Lower leg skin (tissue), 4 donors: Measurements from ENCODE around the gene INHBE. TPM values are rescaled to one million over a fixed set of nuclear protein-coding genes. Genes with fewer than 3 reads are reported as not detected.

Experiments used
- DNase-seq, 2 donors: peaks; one replicate each; pipeline ENCODE4 v3.0.0-alpha.2; 2019; ENCODE audit warnings: low spot score in 2 of 2
- H3K4me3 ChIP-seq: fragments of 200-600 bp; sonication (generic); 2 replicates; pipeline ENCODE4 v1.5.1; 2017; ENCODE audit warnings: mild to moderate bottlenecking, low read depth; ENCODE audit not compliant: poor library complexity, severe bottlenecking
- POLR2A ChIP-seq, 2 donors: fragments of 450-650 bp; IDR thresholded peaks; one replicate each; pipeline ENCODE4 v1.6.1; 2016 to 2017; ENCODE audit warnings: antibody characterized with exemption in 2 of 2, mild to moderate bottlenecking in 1 of 2, moderate library complexity in 1 of 2
- WGBS, 2 donors: methylation state at CpG; one replicate each; pipeline ENCODE4 v1.1.5; 2018; 5-methylcytosine and 5-hydroxymethylcytosine counted together
- intact Hi-C: fragments of 100-400 bp; cut with DNase I; formaldehyde crosslinking; loops from one replicate; pipeline ENCODE4 v1.15.0; 2023; ENCODE audit warnings: low total_unique reads
- total RNA-seq, 4 donors: library from RNA; depleted of rRNA; stranded (reverse); fragments of >200 nt; gene quantifications; one replicate each; pipeline ENCODE4 v1.1.0, GENCODE V29; 2016
- TF ChIP-seq, protein P1 (sequence below), 3 donors: fragments of 450-650 bp; IDR thresholded peaks; one replicate each; pipeline ENCODE4 v1.5.1; 2016; ENCODE audit warnings: antibody characterized with exemption in 3 of 3, mild to moderate bottlenecking in 3 of 3, moderate library complexity in 2 of 3

The INHBE gene
- total RNA-seq, 4 donors from 2014 or later: not detected

DNA sequence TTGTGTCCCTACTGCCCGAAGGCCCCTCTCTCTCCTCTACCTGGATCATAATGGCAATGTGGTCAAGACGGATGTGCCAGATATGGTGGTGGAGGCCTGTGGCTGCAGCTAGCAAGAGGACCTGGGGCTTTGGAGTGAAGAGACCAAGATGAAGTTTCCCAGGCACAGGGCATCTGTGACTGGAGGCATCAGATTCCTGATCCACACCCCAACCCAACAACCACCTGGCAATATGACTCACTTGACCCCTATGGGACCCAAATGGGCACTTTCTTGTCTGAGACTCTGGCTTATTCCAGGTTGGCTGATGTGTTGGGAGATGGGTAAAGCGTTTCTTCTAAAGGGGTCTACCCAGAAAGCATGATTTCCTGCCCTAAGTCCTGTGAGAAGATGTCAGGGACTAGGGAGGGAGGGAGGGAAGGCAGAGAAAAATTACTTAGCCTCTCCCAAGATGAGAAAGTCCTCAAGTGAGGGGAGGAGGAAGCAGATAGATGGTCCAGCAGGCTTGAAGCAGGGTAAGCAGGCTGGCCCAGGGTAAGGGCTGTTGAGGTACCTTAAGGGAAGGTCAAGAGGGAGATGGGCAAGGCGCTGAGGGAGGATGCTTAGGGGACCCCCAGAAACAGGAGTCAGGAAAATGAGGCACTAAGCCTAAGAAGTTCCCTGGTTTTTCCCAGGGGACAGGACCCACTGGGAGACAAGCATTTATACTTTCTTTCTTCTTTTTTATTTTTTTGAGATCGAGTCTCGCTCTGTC lies 1.8 kb downstream of the INHBE start:
- TF ChIP-seq, protein P1, sequence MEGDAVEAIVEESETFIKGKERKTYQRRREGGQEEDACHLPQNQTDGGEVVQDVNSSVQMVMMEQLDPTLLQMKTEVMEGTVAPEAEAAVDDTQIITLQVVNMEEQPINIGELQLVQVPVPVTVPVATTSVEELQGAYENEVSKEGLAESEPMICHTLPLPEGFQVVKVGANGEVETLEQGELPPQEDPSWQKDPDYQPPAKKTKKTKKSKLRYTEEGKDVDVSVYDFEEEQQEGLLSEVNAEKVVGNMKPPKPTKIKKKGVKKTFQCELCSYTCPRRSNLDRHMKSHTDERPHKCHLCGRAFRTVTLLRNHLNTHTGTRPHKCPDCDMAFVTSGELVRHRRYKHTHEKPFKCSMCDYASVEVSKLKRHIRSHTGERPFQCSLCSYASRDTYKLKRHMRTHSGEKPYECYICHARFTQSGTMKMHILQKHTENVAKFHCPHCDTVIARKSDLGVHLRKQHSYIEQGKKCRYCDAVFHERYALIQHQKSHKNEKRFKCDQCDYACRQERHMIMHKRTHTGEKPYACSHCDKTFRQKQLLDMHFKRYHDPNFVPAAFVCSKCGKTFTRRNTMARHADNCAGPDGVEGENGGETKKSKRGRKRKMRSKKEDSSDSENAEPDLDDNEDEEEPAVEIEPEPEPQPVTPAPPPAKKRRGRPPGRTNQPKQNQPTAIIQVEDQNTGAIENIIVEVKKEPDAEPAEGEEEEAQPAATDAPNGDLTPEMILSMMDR (IDR thresholded peaks at IDR 0.05): no peak
- TF ChIP-seq POLR2A (IDR thresholded peaks at IDR 0.05): no peak
- WGBS, 2 donors: 87 to 89% methylated on average over 6 of the region's 6 CpGs
- H3K4me3 ChIP-seq: no peak overlapping the region
- intact Hi-C loops: no loop called here
- DNase-seq: no peak

DNA sequence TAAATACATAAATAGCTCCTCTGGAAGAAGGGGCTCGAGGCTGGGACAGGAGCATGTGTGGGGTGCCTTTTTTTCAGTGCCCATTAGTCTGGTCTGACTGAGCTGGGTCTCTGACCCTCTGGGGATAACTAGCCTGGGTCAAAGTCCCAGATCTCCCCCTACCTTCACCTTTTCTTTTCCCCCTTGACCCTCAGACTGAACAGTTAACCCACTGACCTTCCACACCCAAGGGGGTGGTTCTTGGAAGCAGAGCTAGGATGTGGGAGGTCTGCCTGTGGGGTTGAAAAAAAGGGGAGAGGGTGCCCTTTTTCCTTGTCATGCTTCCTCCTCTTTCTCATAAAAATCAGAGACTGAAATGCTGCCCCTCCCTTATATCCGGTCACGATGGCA lies 3.6 kb downstream of the INHBE start:
- H3K4me3 ChIP-seq: no peak overlapping the region
- no peak for DNase-seq
- intact Hi-C loops: no loop called here
- no peak for TF ChIP-seq POLR2A (IDR thresholded peaks at IDR 0.05)
- TF ChIP-seq, protein P1 (IDR thresholded peaks at IDR 0.05): no peak
- 26 to 28% methylated on average over 3 of the region's 3 CpGs for WGBS, 2 donors

DNA sequence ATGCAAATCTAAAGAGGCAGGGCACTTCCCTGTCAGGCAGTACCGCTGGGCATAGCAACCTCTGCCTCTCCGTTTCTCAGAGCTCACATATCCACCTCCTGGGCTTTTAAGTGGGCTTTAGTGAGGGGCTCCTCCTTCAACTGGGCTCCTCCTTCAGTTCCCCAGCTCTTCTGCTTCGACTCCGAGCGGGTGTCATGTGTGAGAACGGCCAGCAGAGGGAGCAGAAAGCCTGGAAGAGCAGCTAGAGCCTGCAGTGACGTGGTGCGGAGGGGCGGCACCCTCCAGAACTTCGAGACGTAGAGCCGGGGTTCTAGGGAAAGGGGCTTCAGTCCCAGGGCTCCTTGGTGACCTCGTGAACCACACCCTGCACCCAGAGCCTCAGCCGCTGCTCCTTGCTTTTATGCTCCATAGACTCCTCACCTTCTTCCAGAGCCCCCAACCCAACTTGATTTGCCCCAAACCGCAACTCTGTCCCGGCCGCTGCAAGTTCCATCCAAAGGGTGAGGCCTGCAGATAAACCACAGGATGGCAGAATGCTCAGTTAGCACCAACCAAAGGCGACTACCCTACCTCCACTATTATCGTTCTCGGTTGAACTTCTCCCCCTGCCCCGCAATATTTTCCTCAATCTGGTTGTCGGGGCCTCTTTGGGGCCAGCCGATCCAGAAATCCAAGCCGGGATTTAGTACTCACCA lies 4.1 kb downstream of the INHBE start:
- peak; percentile 92 to 98 for DNase-seq
- TF ChIP-seq POLR2A (IDR thresholded peaks at IDR 0.05): no peak
- TF ChIP-seq, protein P1 (IDR thresholded peaks at IDR 0.05): peak in 1 of 3 donors; percentile 98
- H3K4me3 ChIP-seq: peak overlapping the region; percentile 38
- 0 to 1% methylated on average over 24 of the region's 24 CpGs for WGBS, 2 donors
- intact Hi-C loops: no loop called here

DNA sequence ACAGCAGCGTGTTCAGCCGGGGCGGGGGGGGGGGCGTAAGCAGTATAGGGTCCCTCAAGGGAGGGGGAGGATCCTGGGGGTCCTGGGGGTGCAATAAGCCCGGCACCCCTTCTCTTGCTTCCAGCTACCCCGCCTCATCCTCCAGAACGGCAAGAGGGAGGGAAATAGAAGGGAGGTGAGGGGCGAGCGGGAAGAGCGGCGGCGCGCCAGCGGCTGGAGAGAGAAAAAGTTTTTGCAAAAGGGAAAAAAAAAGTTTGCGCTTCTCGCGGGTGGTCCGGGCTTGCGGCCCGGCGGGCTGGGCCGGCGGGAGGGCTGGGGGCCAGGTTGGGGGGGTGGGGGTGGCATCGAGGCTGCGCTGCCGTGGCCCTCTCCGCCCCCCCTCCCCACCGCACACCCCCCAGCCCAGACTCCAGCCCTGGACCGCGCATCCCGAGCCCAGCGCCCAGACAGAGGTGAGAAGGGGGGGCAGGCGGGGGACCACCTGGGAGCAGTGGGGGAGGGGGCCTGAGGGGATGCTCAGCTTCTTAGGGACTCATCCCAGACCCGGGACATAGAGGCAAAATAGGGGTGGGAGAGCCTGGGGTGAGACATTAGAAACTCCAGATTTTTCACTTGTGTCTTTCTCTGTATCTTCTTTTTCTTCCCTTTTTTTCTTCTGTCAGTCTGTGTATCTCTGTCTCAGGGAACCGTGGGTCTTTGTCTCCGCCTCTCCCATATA lies 4.8 kb downstream of the INHBE start, which contains the start of gene GLI1:
GLI1 (plus strand) TSS at position 36 of the 718 bp plus-strand sequence. CDS start 3,907 bp downstream, outside the sequence.
- 0 to 1% methylated on average over 20 to 33 of the region's 36 CpGs for WGBS, 2 donors
- intact Hi-C loops: loop anchor here (10.0 kb wide), 1 partner anchor 165 kb away; no protein-coding TSS in a partner anchor
- no peak for DNase-seq
- no peak for TF ChIP-seq POLR2A (IDR thresholded peaks at IDR 0.05)
- TF ChIP-seq, protein P1 (IDR thresholded peaks at IDR 0.05): no peak
- H3K4me3 ChIP-seq: peak within 1 kb of the TSS; percentile 38

DNA sequence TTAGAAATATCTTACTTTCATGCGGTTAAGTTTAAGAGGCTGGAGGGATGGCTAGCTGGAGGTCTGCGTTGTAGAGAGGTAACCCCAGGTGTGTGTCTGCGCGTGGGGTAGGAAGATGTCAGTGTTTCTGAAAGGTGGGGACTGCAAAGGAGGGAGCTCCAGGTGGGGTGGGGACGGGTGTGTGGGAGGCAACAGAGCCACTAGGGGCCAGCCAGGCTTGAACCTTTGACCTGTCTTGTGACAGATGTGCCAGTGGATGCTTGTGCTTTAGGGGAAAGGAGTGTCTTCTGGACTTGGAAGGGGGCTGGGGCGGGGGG lies 5.3 kb downstream of the INHBE start:
- WGBS, 2 donors: 1 to 6% methylated on average over 5 to 6 of the region's 6 CpGs

More for the DNA sequence above, 5.3 kb downstream of the INHBE start:
- no peak overlapping the region for H3K4me3 ChIP-seq
- intact Hi-C loops: loop anchor here (10.0 kb wide), 1 partner anchor 164 kb away; no protein-coding TSS in a partner anchor
- no peak for TF ChIP-seq POLR2A (IDR thresholded peaks at IDR 0.05)
- TF ChIP-seq, protein P1 (IDR thresholded peaks at IDR 0.05): no peak
- no peak for DNase-seq
